M059J (cell line): ENCODE results near the gene SH3RF3. TPM values are rescaled to one million over a fixed set of nuclear protein-coding genes. Genes with fewer than 3 reads are reported as not detected.

ENCODE experiments used
- DNase-seq: peaks from one replicate; pipeline ENCODE4 v3.0.0-alpha.2; 2012; ENCODE audit warnings: low read depth
- total RNA-seq: library from RNA; depleted of rRNA; stranded (reverse); fragments of >200 nt; shearing (Covaris generic); gene quantifications from 2 replicates; pipeline ENCODE4 v1.2.3, GENCODE V29; 2014

The SH3RF3 gene
- total RNA-seq, 1 experiment from 2014 or later: 2.5 TPM

DNA sequence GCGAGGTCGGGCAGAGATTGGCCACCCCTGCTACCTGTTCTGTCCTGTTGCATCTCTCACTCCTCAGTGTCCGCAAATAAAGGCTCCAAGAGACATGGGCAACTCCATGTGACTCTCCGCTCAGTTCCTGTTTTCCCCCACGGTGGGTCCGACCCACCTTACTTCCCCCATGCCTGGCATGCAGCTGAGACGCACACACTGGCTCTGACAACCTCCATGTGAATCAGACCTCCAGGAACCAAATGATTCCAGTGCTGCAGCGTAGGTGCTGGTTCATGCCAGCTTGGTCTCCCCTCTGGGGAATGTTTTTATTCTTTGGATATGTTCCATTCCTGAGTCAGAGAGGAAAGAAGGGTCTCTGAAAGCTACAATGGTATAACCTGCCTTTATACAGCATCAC, 221.5 kb downstream of the SH3RF3 start:
- DNase-seq: peak; percentile 51

GRCh38 chr2:109351164-109351756, 222.3 kb downstream of the SH3RF3 start:
- DNase-seq: peak; percentile 97

DNA sequence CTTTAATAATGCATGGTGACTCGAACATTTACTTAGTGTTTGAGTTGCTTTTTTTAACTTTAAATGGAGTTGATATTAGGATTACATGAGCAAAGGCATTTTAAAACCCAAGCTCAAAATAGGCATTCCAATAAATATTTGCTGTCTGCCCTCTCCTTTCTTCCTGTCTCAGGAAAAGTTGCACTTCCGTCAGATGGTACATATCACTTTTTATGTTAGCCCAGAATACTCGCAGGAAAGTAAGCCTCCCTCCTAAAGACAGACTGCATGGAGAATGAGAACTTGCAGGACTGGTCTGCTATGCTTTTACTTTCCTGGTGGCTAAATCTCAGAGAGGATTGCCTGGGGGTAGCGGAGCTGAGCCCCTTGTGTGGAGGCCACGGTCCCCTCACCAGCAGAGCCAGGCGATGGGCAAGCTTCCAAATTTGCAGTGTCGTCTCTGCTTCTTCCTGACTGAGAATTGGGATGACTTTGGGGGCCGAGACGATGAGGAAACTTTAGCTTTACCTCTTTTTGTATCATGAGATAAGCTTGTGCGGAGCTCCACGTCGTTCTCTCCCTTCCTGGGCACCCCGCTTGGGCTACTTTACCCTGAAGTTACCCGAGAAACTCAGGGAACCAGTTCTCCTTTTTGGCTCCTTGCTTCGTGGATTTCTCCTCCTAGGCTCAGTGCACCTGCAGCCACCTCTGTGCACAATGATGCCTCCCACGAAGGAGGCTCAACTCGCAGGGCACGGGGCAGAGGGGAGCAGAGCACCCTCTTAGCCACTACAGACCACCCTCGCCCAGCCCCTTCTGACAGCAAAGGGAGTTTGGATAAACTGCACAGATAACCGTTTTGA, 223.3 kb downstream of the SH3RF3 start:
- no peak for DNase-seq

- DNase-seq: no peak
Measured at GRCh38 chr2:109352898-109353689, 224.1 kb downstream of the SH3RF3 start.

- no peak for DNase-seq
Measured at GRCh38 chr2:109353806-109354745, 225.1 kb downstream of the SH3RF3 start.

- no peak for DNase-seq
Measured at GRCh38 chr2:109355192-109355843, 226.3 kb downstream of the SH3RF3 start.

- DNase-seq: no peak
Measured at GRCh38 chr2:109356324-109357035, 227.5 kb downstream of the SH3RF3 start.

- DNase-seq: no peak
Measured at GRCh38 chr2:109364217-109364616, 235.2 kb downstream of the SH3RF3 start.

DNA sequence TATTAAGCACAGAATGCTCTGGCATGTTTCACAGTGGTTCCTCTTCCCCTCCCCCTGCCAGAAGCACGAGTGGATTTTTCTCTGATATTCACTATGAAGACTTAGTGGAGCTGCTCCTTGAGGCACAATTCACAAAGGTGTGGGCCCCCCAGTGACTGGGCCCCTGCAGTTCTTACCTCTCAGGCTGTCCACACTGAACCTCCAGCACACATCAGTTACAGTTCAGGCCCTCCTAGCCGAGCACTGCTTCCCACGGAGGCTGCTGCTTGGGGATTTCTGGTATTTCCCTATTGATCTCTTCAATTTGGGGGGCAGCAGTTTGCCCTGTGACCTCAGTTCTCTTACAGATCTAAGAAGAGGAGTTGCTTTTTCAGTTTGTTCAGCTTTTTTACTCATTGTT, 236.1 kb downstream of the SH3RF3 start:
- no peak for DNase-seq

DNA sequence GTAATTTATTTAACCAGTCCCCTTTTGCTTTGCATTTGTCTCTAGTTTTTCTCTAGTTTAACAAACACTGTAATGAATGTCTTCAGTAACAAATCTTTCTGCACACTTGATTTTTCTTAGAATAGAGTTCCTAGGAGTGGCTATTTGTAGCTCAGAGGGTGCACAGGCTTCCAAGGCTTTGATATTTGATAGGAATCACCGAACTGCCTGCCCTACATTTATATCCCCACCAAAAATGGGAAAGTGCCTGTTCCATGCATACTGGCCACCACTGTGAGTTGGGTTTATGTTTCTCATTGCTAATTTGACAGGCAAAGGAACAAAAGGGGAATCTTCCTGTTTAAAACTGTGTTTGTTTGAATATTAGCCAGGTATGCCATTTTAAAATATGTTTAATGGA, 238.7 kb downstream of the SH3RF3 start:
- no peak for DNase-seq

DNA sequence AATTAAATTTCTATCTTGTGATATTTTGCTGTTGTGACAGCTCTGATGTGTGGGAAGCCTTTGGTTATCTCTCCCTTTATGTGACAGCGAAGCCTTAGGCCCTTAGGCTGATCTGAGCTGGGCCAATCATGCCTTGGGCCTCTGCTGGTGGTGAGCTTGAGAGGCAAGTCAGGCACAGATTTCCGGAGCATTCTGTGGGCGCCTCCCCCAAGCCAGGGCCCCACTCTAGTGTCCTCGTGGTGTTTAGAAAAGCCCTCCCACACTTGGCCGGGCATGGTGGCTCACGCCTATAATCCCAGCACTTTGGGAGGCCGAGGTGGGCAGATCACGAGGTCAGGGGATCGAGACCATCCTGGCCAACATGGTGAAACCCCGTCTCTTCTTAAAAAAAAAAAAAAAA, 239.8 kb downstream of the SH3RF3 start:
- no peak for DNase-seq

GRCh38 chr2:109369671-109370191, 240.7 kb downstream of the SH3RF3 start:
- no peak for DNase-seq

- DNase-seq: no peak
Measured at GRCh38 chr2:109370399-109371035, 241.5 kb downstream of the SH3RF3 start.

- DNase-seq: no peak
Measured at GRCh38 chr2:109371481-109372170, 242.6 kb downstream of the SH3RF3 start.

GRCh38 chr2:109372171-109372568, 243.2 kb downstream of the SH3RF3 start:
- DNase-seq: no peak

DNA sequence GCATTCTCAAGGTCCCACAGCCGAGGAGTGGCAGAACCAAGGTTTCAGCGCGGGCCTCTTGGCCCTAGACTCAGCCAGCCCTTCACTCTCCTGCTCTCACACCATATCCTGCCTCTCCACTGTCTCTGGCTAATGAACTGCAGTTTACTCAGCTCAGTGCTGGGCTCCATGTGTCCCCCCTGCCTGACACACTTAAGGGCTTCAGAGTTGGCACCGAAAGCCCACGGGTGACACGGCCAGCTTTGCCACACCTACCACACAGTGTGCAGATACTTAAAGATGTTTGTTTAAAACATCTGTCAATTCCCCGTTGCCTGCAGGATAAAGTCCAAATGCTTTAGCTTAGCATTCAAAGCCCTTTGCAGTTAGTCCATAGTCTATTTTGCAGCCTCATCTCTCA, 243.6 kb downstream of the SH3RF3 start:
- no peak for DNase-seq

GRCh38 chr2:109373791-109374547, 245.0 kb downstream of the SH3RF3 start:
- no peak for DNase-seq

- no peak for DNase-seq
Measured at GRCh38 chr2:109374548-109375130, 245.6 kb downstream of the SH3RF3 start.
